ENCODE data around the gene GPALPP1.

DNA sequence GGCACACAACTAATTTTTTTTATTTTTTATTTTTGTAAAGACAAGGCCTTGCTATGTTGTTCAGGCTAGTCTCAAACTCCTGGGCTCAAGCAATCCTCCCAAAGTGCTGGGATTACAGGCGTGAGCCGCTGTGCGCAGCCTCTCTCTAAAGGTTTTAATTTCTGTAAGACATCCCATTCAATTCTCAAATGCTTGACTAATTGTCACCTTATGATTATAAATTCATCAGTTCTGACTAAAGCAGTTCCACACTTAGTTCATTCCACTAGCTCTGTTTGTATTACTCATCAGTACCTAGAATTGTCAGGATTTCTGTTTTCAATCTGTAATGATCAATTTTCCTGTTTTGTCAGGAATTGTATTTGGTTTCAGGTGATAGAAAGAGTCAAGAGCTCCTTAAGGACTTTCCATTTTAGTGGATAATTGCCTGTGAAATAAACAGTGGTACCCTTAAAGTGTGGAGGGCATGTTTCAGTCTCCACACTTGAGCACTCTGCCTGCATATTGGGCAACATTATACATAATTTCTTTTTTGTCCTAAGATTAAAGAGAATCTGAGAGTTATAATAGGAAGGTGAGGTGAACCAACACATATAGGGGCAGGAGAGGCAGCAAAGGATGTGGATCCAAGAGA is 27.6 kb downstream of the GPALPP1 start:
- TF ChIP-seq, protein P1, sequence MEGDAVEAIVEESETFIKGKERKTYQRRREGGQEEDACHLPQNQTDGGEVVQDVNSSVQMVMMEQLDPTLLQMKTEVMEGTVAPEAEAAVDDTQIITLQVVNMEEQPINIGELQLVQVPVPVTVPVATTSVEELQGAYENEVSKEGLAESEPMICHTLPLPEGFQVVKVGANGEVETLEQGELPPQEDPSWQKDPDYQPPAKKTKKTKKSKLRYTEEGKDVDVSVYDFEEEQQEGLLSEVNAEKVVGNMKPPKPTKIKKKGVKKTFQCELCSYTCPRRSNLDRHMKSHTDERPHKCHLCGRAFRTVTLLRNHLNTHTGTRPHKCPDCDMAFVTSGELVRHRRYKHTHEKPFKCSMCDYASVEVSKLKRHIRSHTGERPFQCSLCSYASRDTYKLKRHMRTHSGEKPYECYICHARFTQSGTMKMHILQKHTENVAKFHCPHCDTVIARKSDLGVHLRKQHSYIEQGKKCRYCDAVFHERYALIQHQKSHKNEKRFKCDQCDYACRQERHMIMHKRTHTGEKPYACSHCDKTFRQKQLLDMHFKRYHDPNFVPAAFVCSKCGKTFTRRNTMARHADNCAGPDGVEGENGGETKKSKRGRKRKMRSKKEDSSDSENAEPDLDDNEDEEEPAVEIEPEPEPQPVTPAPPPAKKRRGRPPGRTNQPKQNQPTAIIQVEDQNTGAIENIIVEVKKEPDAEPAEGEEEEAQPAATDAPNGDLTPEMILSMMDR (IDR thresholded peaks at IDR 0.05), result no peak
- TF ChIP-seq POLR2A (IDR thresholded peaks at IDR 0.05), result no peak
